GM19099 (cell line): ENCODE data around the gene COL23A1.

ENCODE experiments used
- POLR2A ChIP-seq: IDR thresholded peaks from 3 replicates; pipeline ENCODE4 v1.6.1; 2011; ENCODE audit warnings: low read depth; ENCODE audit not compliant: insufficient read length; ENCODE audit errors: extremely low read depth

Gene COL23A1

DNA sequence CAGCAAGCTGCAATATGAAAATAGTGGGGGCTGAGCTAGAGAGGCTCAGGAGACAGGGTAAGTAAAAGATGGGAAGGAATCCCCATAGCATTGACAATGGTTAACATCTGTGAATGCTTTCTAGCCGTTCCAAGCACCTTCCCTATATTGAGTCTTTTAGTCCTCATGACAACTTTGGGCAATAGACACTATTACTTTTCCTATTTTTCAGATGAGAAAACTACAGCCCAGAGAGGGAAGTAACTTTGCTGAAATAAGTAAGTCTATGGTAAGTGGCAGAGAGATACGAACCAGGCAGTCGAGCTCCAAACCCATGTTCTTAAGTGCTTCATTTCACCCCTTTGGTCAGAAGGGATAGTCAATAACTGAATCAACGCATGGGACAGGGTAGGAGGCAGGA is 94.5 kb downstream of the COL23A1 start:
- no peak for TF ChIP-seq POLR2A

DNA sequence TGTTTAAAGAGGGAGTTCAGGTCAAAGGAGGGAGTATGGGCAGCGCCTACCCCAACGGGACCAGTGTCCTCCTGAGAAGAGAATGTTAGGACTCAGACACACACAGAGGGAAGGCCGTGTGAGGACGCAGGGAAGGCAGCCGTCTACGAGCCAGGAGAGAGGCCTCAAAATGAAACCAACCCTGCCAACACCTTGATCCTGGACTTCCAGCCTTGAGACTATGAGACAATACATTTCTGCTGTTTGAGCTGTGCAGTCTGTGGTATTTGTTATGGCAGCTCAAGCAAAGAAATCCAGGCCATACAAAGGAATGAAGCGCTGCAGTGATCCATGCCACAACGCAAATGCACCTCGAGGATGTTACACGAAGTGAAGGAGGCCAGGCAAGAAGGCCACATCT is 97.9 kb downstream of the COL23A1 start:
- no peak for TF ChIP-seq POLR2A

DNA sequence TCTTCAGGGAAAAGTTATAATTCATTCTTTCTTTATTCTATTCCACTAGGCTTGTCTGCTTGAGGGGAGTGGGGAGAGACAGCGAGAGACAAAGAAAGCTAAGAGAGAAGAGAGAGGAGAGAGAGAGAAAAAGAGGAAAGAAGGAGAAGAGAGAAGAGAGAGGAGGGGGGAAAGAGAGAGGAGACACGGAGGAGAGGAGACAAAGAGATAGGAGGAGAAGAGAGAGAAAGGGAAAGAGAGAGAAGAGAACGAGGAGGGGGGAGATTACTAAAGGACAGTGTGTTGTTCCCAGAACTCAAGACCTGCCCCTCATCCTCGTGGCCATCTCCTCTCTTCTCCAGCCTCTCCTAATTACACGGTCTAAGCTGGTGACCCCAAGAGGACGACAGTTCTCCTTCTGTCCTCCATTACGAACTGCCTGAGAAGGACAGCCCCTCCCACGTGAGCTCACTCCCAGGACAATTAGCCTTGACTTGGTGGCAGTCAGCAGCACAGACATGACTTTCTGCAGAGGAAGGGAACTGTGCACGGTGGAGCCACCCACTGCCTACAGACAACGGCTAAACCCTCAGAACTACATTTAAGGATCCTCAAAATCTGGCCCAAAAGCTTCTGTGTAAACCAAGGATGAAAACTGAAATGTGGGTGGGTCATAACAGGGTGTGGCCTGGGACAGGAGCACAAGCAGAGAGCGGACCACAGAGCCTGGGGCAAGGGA is 99.1 kb downstream of the COL23A1 start:
- TF ChIP-seq POLR2A = no peak

DNA sequence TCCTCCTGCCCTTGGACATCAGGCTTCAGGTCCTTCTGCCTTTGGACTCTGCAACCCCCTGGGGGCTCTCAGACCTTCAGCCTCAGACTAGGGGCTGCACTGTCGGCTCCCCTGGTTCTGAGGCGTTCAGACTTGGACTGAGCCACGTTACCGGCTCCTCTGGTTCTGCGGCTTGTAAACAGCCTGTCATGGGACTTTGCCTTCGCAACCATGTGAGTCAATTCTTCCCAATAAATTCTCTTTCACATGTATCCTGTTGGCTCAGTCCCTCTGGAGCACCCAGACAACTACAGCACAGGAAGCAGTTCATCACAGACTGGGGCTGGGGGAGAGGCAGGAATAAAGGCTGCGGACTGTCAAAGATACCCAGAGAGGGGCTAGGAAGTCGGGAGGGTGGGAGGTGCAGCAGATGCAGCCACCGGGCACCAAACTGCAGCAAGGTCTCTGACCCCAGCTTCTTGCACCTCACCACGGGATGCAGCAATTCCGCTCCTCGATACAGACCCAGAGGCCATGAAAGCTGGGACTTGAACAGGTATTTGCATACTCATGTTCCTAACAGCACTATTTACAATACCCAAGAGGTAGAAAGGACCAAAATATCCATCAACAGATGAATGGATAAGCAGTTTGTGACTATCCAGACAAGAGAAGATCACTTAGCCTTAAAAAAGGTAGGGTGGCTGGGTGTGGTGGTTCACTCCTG is 100.8 kb downstream of the COL23A1 start:
- TF ChIP-seq POLR2A = no peak

DNA sequence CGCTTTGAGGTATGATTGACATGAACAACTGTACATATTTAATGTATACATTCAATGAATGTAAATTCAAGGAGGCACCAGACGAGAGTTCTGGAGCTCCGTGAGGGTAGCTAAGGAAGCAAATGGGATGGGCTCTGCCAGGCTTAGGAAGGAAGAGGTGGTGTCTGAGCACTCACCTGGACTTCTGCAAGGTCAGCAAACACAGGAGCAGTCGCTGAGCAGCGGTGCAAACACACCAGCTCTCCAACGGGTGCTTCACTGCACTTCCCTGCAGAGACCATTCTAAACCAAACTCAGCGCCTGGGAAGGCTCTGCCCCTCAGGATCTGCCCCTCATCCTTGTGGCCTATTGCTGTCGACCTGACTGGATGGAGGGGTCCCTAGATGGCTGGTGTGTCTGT is 101.5 kb downstream of the COL23A1 start:
- TF ChIP-seq POLR2A = no peak

DNA sequence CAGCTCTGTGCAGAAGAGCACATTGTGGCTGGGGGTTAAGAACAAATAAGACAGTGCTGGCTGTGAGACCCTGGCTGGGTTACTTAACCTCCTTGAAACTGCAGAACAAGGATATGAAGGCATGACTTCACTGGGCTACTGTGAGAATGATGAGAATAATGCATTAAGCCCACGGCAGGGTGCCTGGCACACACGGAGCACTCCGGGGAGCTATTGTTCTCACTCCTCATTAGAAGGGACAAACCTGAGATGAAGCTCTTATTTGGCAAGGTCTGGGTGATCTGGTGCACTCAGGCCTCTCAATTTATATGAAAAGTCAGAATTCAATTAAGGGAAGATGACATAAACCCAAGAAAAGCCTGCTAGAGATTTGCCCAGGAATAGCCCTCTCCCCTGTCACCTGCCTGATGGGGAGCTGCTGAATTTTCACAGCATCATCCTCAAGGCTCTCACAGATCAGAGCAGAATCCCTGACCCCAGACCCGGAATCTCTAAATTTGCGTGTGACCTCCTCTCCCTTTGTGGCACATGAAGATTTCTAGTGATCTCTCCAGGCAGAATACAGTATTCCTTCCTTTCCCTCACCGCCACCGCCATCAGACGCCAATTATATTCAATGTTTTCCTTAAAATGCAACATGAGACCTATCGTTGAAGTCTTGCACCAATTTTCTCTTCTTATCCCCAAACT is 102.1 kb downstream of the COL23A1 start:
- no peak for TF ChIP-seq POLR2A

DNA sequence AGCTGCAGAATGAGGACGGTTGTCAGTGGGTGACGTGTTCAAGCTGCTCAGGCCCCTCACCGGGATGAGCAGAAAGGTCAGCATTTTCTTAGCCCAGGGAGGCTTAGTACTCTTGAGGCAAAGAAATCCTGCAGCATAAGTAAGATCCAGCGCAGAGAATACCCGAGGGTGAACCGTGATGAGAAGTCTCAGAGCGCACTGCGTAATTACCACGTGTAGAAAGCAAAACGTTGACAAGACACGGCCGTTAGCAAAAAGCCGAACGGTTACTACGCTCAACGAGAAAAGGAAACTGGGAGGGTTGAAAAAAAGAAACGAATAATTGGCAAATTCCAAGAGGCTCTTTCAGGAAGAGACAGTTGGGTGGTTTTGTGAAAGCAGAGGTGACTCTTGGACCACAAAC is 104.0 kb downstream of the COL23A1 start:
- TF ChIP-seq POLR2A = no peak

DNA sequence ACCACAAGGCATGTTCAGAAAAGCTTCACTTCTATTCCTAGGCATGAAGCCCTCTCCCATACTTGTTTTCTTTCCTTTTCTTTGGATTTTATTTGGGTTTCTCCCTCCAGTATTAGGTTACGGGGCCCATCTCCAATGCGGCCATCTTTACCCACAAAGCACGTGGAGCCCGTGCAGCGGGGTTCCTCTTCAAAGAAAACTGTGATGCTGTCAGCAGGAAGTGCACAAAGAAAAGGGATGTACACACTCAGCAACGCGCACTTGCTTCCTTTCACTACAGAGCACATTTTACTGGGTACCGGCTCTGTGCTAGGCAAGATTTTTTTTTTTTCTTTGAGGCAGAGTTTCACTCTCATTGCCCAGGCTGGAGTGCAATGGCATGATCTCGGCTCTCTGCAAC is 106.6 kb downstream of the COL23A1 start:
- TF ChIP-seq POLR2A = no peak

DNA sequence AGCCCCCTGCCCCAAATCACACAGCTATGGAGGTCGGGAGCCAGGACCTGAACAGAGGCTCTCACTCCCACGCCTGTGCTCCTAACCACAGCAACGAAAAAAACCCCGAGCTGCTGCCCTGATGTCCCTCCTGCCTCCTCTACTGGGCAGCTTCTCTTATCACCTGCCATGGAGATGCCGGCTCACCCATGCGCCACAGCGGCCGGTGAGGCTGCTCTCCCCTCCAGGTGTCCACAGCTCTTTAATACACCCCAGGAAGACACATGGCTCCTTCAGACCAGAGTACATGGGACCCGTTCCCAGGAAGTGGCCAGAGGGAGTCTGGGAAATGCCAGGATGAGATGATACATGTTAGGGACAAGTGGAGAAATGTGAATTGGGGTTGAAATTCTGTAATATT is 110.9 kb downstream of the COL23A1 start:
- TF ChIP-seq POLR2A = no peak

DNA sequence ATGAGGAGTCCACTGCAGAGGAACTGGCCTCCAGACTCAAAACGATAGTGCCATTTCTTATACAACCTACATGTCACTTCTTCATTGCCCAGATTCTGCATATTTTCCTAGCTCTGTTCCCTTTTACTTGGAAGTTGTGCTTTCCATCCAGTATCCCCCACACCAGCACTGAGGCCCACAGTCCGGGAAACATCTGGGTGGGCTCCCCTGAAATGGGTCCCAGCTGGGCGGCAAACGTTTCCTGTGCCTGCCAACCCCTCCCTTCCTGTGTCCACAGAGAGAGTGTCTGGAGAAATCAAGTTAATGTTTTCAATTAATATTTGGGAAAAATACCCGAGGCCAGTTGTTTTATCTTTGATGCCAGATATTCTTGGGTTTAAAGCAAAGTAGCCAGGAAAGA is 111.8 kb downstream of the COL23A1 start:
- no peak for TF ChIP-seq POLR2A

DNA sequence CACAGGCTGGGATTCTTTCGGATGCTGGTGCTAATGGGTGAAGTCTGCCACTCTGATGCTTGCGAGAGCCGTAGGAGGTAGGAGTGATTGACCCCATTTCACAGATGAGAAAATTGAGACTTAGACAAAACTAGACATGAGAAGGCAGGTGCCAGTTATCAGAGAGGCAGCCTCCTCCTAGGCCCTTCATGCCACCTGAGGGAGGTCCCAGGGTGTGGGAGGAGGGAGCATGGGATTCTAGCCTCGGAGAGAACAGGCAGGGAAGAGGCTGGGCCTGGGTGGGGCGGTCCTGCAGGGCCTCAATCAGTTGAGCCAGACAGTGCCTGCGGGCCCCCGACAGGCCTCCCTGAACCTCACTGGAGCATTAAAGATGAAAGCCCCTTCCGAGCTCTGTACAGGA is 112.4 kb downstream of the COL23A1 start:
- no peak for TF ChIP-seq POLR2A

DNA sequence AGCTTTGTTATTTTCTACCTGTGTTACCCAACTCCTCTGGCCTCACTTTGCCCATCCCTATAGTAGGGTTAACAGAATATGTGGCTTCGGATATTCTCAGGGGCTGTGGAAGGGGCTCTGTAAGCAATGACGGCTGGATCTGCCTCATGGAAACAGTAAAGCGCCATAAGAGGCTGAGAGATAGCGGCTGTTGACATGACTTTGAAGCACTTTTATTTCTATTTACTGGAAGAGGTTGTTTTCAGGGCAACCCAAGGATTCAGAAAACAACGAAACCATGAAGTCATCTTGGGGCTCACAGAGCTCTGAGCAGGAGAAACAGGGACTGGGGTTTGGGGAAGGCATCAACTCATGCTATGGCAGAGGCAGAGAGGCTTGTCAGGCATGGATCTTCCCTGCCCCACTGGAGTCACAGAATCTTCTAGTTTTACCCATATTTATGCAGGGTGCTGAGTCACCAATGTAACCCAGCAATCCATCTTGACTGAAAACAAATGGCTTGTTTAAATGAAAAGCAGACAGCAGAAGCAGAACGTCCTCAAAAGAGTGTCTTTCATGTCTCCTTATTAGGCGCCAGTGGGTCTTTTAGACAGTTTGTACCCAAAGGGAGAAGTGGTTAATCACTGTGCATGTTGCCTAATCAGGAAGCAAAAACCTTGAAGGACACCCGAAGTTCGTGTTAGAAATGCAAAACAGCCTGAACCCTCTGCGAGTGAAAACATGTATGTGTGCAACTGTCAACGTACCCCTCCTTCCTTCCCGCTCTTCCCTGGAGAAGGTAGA is 113.0 kb downstream of the COL23A1 start:
- TF ChIP-seq POLR2A = no peak

DNA sequence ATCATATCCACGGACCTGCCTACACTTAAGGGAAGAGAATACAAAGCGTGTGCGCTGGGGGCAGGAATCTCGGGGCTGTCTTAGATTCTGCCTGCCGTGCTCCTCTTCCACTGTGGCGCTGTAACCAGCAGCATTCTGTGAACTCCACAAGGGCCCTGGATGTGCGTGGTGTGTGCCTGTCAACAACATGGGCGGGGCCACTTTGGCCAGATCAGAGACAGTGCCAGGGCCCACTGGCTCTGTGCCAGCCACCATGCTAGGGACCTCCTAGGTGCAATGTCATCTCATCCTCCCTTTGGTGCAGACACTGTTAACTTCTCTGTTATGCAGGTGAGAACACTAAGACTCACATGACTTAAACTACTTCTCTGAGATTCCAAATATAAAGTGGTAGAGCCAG is 113.7 kb downstream of the COL23A1 start:
- no peak for TF ChIP-seq POLR2A

DNA sequence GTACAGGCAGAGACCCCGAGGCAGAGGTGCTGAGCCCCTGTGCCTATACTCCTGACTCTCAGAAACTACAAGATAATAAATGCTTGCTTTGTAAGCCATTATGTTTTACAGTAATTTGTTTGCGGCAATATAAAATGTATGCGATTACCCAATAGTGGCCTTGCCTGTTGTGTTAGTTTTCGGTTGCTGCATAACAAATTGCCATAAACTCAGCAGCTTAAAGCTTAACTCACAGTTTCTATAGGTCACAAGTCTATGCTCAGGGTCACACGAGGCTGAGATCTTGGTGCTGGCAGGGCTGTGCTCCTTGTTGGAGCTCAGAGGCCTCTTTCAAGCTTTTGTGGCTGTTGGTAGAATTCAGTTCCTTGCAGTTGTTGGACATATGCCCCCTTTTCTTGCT is 114.8 kb downstream of the COL23A1 start:
- TF ChIP-seq POLR2A = no peak

DNA sequence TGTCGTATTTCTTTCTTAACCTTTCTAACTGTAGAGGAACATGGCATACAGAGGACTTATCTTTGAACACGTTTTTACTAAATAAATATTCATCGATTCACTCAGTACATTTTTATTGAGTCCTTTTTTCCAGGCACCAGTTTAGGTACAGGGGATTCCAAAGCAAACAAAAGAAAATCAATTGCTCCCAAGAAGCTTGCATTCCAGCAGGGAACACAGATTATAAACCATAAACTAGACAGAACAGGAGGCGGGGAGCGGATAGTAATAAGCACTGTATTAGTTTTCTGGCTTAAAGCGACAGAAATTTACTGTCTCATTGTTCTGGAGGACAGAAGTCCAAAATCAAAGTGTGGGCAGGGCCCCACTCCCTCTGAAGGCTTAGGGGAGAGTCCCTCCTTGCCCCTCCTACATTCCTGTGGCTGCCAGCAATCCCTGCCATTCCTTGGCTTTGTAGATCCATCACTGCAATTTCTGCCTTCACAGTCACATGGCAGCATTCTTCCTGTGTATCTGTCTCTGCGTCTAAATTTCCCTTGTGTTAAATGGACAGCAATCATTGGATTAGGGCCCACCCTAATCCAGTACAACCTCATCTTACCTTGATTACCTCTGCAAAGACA is 115.5 kb downstream of the COL23A1 start:
- no peak for TF ChIP-seq POLR2A

DNA sequence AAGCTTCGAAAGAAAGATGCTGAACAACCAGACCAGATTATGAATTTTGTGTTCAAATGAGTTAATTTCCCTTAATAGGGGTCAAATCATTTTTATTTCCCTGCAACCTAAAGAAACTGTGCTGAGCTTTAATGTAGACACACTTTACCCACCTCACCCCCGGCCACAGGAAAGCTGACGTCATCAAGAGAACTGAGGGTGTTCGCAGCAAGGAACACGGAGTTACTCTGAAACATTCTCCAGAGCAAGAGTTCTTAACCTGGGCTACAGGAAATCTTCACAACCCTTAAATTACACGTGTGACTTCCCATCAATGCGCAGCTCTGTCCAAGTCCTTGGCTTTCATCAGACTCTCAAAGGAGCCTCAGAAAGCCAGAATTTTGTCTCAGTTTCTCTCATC is 116.3 kb downstream of the COL23A1 start:
- no peak for TF ChIP-seq POLR2A

DNA sequence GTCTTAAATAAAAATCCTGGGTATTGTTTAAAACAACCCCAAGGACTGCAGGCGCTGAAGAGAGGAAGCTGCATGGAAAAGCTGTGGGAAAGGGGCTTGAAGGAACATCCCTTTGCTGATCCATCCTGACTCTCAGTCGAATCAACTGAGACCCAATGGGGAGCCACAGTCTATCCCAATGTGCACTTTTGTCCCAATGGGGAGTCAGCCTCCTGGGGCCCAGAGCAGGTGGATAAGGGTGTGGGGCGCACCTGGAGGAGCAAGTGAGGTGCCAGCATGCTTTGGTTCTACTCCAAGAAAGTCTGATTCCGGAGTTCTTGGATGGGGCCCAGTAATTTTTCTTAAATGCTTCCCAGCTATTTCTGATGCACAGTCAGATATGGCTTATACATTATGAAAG is 118.1 kb downstream of the COL23A1 start:
- TF ChIP-seq POLR2A = no peak
